CD4-positive, CD25-positive, alpha-beta regulatory T cell (primary cell): Measurements from ENCODE around the gene USP12. TPM values are rescaled to one million over a fixed set of nuclear protein-coding genes. Genes with fewer than 3 reads are reported as not detected.

Source experiments
- ATAC-seq, 2 donors: fragments of 150-1000 bp; cut with Tn5 transposase; one replicate each; pipeline ENCODE4 v1.10.0; 2021; ENCODE audit warnings: low read depth in 2 of 2, moderate number of reproducible peaks in 2 of 2, moderate library complexity in 1 of 2
- DNase-seq, 3 donors: peaks; one replicate each; pipeline versions ENCODE4 v3.0.0 to v3.0.0-alpha.2; 2012 to 2022; ENCODE audit warnings: mixed read lengths in 1 of 3
- H3K27ac ChIP-seq: one replicate; pipeline ENCODE4 v1.7.0; 2013; ENCODE audit warnings: mild to moderate bottlenecking, low read length; ENCODE audit not compliant: insufficient read depth, poor library complexity, severe bottlenecking
- H3K27me3 ChIP-seq: one replicate; pipeline ENCODE4 v1.7.0; 2013; ENCODE audit warnings: low read length; ENCODE audit not compliant: control insufficient read depth, insufficient read depth
- H3K36me3 ChIP-seq: one replicate; pipeline ENCODE4 v1.7.0; 2013; ENCODE audit warnings: mild to moderate bottlenecking, low read length, moderate library complexity; ENCODE audit not compliant: control insufficient read depth, insufficient read depth
- H3K4me1 ChIP-seq: 2 replicates; pipeline ENCODE4 v1.7.0; 2013; ENCODE audit warnings: mild to moderate bottlenecking, low read length; ENCODE audit not compliant: insufficient read depth, control insufficient read depth, poor library complexity, severe bottlenecking
- H3K4me3 ChIP-seq: one replicate; pipeline ENCODE4 v1.7.0; 2013; ENCODE audit warnings: low read depth, mild to moderate bottlenecking, low read length, moderate library complexity
- H3K9me3 ChIP-seq, 2 experiments: 1 replicate in 1 of 2; 2 replicates in 1 of 2; pipeline ENCODE4 v1.7.0; 2013; ENCODE audit warnings: low read length in 2 of 2, mild to moderate bottlenecking in 1 of 2, moderate library complexity in 1 of 2; ENCODE audit not compliant: control insufficient read depth in 2 of 2
- H3K27ac Mint-ChIP-seq, 3 donors: one replicate each; pipeline ENCODE4 v1.8.0; 2020 to 2022; ENCODE audit warnings: mild to moderate bottlenecking in 3 of 3, mixed read lengths in 3 of 3, moderate library complexity in 2 of 3
- H3K27me3 Mint-ChIP-seq: one replicate; pipeline ENCODE4 v1.8.0; 2022; ENCODE audit warnings: mild to moderate bottlenecking, mixed read lengths
- H3K36me3 Mint-ChIP-seq: one replicate; pipeline ENCODE4 v1.8.0; 2020; ENCODE audit warnings: mixed read lengths
- H3K4me1 Mint-ChIP-seq, 4 donors: one replicate each; pipeline ENCODE4 v1.8.0; 2020 to 2022; ENCODE audit warnings: mixed read lengths in 4 of 4, mild to moderate bottlenecking in 1 of 4
- H3K4me3 Mint-ChIP-seq, 4 donors: one replicate each; pipeline ENCODE4 v1.8.0; 2020 to 2022; ENCODE audit warnings: mild to moderate bottlenecking in 4 of 4, mixed read lengths in 4 of 4, moderate library complexity in 3 of 4
- H3K9me3 Mint-ChIP-seq, 7 donors: one replicate each; pipeline ENCODE4 v1.8.0; 2020 to 2022; ENCODE audit warnings: mixed read lengths in 7 of 7, mild to moderate bottlenecking in 3 of 7, moderate library complexity in 2 of 7
- polyA plus RNA-seq, 4 donors: library from polyadenylated mRNA; unstranded; fragments of 300-500 nt; fragmentation: Illumina TruSeq; gene quantifications; one replicate each; pipeline ENCODE4 v1.2.3, GENCODE V29; 2021
- total RNA-seq: library from RNA; stranded (reverse); gene quantifications from one replicate; pipeline ENCODE4 v1.2.3, GENCODE V29; 2022

USP12 gene
- total and polyA plus RNA-seq, 5 donors from 2014 or later, result 13.5 to 67.6 (median 16.9) TPM

DNA sequence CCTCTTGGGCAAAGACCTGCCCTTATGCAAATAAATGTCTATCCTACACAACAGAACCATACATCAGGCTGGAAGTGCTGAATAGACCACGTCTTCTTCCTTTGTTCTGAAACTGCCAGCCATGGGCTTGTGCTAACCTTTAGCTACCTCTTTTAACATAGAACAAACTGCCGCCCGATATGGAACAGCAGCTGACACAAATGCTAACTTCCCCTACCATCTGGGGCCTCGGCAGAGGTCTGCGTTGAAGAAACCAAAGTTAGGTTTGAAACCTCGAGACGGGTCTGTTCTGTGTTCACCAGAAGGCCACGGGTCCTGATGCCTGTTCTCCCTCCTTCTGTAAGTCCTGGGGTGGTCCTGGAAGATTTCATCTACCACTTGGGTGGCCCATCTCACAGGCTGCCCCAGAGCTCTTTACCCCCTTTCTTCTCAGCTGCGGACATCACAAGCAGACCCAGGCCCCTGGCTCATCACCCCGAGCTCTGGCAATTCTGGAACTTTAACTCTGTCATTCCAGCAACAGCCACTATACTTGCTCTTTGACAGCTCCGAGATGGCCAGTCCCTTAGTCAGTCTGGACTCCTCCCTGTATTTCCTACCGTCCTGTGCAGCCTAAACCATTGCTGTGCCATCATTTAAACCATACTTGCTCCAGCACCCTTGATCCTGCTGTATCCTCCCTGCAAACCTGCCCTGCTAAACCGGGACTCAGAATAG, 146.7 kb downstream of the USP12 start:
- H3K4me3 Mint-ChIP-seq, result peak overlapping the region in 1 of 4 donors; percentile 44
- Histone ChIP-seq H3K27ac (no peak overlapping the region), H3K27me3 (peaks cover 4% of the 10 kb centered on the region), H3K4me1 (no peaks in the 10 kb centered on the region), H3K9me3 (no peaks in the 10 kb centered on the region), H3K36me3 (no peaks in the 10 kb centered on the region), H3K4me3 (no peak overlapping the region)
- peaks cover 0 to 2% (median 0%) of the 10 kb centered on the region in 7 donors for H3K9me3 Mint-ChIP-seq
- H3K4me1 Mint-ChIP-seq, result peaks cover 0 to 2% (median 0%) of the 10 kb centered on the region in 4 donors
- H3K27ac Mint-ChIP-seq, result no peak overlapping the region
- DNase-seq, result no peak
- no peaks in the 10 kb centered on the region for H3K36me3 Mint-ChIP-seq
- peaks cover 26% of the 10 kb centered on the region for H3K27me3 Mint-ChIP-seq
- ATAC-seq, result no peak

GRCh38 chr13:27024074-27024461, 147.5 kb downstream of the USP12 start:
- Mint-ChIP-seq H3K4me3 (no peak overlapping the region), H3K27me3 (peaks cover 22% of the 10 kb centered on the region), H3K9me3 (peaks cover 0 to 2% (median 0%) of the 10 kb centered on the region in 7 donors), H3K4me1 (peaks cover 0 to 2% (median 0%) of the 10 kb centered on the region in 4 donors), H3K36me3 (no peaks in the 10 kb centered on the region), H3K27ac (no peak overlapping the region)
- H3K27me3 ChIP-seq, result no peaks in the 10 kb centered on the region
- H3K4me1 ChIP-seq, result no peaks in the 10 kb centered on the region
- H3K36me3 ChIP-seq, result no peaks in the 10 kb centered on the region
- no peak for ATAC-seq
- H3K9me3 ChIP-seq, result no peaks in the 10 kb centered on the region
- DNase-seq, result no peak
- no peak overlapping the region for H3K4me3 ChIP-seq
- H3K27ac ChIP-seq, result no peak overlapping the region

DNA sequence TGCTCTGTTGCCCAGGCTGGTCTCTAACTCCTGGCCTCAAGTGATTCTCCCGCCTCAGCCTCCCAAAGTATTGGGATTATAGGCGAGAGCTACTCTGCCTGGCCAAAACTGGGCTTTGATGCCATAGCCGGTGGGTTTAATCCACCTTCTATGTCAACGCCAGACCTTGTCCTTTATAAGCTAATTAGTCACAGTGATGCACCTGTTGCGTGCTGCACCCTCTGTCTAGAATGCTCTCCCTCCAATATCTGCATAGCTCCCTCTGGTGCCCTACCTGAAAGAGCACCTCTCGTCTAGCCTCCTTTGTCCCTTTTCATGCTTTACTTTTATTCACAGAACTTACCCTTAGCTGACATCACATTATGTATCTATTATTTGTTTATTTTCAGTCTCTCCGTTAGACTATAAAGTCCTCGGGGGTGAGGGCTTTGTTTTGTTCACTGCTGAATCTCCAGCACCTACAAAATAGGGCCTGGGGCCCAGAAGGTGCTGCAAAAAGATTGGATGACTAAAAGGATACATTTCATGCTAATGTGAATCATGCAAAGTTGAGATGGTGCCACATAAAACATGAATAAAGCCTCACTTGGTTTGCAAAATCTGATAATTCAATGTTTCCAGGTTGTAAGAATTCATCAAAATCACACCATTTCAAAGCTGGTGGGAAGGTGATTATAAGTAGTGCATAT, 148.1 kb downstream of the USP12 start:
- Histone ChIP-seq H3K9me3 (no peaks in the 10 kb centered on the region), H3K36me3 (no peaks in the 10 kb centered on the region), H3K27ac (no peak overlapping the region), H3K4me3 (no peak overlapping the region), H3K27me3 (no peaks in the 10 kb centered on the region), H3K4me1 (no peaks in the 10 kb centered on the region)
- H3K36me3 Mint-ChIP-seq, result no peaks in the 10 kb centered on the region
- peaks cover 0 to 2% (median 0%) of the 10 kb centered on the region in 7 donors for H3K9me3 Mint-ChIP-seq
- no peak overlapping the region for H3K27ac Mint-ChIP-seq
- H3K4me1 Mint-ChIP-seq, result peaks cover 0 to 2% (median 0%) of the 10 kb centered on the region in 4 donors
- DNase-seq, result no peak
- H3K4me3 Mint-ChIP-seq, result no peak overlapping the region
- no peak for ATAC-seq
- peaks cover 21% of the 10 kb centered on the region for H3K27me3 Mint-ChIP-seq

DNA sequence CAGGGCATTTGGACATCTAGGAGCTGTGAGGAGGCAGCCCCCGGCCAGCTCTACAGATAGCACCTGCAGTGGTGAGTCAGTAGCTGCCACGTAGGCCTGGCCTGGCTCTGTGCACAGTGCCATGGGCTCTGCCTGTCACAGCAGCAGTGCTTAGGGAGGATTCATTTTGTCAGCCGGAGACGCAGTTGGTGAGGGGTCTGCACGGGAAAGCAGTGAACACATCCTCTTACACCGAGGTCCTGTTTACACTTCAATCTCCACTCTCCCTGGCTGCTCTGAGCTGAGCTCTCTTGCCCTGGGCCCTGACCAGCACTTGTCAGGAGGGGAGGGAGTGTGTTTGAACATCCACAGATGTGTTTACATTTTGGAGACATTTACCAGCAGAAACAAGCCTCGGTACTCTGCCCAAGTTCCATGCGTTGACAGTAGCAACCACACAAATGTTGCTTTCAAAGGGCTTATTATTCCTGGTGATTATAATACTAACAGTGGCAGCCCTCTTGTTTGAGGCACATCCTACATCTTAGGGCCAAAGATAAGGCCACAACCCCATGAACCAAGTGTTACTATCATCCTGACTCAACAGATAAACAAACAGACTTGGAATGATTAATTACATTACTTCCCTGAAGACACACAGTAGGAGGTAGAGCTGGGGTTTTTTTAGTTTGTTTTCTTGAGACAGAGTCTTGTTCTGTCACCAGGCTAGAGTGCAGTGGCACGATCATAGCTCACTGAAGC, 148.9 kb downstream of the USP12 start:
- H3K27me3 Mint-ChIP-seq, result peaks cover 21% of the 10 kb centered on the region
- H3K27me3 ChIP-seq, result no peaks in the 10 kb centered on the region
- no peaks in the 10 kb centered on the region for H3K4me1 ChIP-seq
- H3K9me3 Mint-ChIP-seq, result peaks cover 0 to under 1% (median 0%) of the 10 kb centered on the region in 7 donors
- no peaks in the 10 kb centered on the region for H3K9me3 ChIP-seq
- no peak overlapping the region for H3K27ac ChIP-seq
- peaks cover 0 to 2% (median 0%) of the 10 kb centered on the region in 4 donors for H3K4me1 Mint-ChIP-seq
- H3K4me3 Mint-ChIP-seq, result no peak overlapping the region
- H3K27ac Mint-ChIP-seq, result no peak overlapping the region
- no peak overlapping the region for H3K4me3 ChIP-seq
- DNase-seq, result no peak
- ATAC-seq, result peak in 1 of 2 donors; percentile 31
- H3K36me3 ChIP-seq, result no peaks in the 10 kb centered on the region
- H3K36me3 Mint-ChIP-seq, result no peaks in the 10 kb centered on the region

DNA sequence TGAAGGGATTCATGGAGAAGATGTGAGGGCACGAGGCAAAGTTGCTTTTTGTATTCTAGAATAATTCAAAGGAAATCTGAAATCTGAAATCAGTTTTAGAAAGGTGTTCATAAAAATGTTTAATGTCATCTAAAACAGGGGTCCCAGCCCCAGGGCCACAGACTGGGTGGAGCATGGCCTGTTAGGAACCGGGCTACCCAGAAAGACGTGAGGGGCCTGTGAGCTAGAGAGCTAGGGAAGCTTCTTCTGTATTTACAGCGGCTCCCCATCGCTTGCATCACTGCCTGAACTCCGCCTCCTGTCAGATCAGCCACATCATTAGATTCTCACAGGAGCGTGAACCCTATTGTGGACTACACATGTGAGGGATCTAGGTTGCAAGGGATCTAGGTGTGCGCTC, 151.2 kb downstream of the USP12 start:
- no peaks in the 10 kb centered on the region for H3K9me3 ChIP-seq
- no peak overlapping the region for H3K4me3 ChIP-seq
- no peak overlapping the region for H3K27ac ChIP-seq
- H3K4me3 Mint-ChIP-seq, result no peak overlapping the region
- no peaks in the 10 kb centered on the region for H3K36me3 ChIP-seq
- H3K27me3 Mint-ChIP-seq, result peaks cover 10% of the 10 kb centered on the region
- H3K36me3 Mint-ChIP-seq, result no peaks in the 10 kb centered on the region
- H3K4me1 Mint-ChIP-seq, result no peaks in the 10 kb centered on the region
- DNase-seq, result no peak
- no peaks in the 10 kb centered on the region for H3K4me1 ChIP-seq
- no peaks in the 10 kb centered on the region for H3K27me3 ChIP-seq
- H3K9me3 Mint-ChIP-seq, result no peaks in the 10 kb centered on the region
- no peak overlapping the region for H3K27ac Mint-ChIP-seq
- ATAC-seq, result no peak

DNA sequence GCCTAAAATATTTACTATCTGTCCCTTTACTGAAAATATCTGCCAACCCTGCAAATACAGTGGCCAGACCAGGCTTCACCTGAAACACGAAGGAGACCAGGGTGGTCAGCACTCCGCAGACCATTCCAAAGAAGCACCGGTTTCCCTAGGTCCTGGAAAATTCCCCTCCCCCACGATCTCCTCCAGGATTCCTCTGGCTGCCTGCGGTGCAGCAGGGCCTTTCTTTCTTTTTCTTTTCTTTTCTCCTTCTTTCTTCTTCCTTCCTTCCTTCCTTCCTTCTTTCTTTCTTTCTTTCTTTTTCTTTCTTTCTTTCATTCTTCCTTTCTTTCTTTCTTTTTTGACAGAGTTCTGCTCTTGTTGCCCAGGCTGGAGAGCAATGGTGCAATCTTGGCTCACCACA, 152.7 kb downstream of the USP12 start:
- H3K36me3 Mint-ChIP-seq, result no peaks in the 10 kb centered on the region
- DNase-seq (no peak), ATAC-seq (no peak)
- H3K4me3 ChIP-seq, result no peak overlapping the region
- H3K4me1 Mint-ChIP-seq, result no peaks in the 10 kb centered on the region
- no peaks in the 10 kb centered on the region for H3K4me1 ChIP-seq
- no peaks in the 10 kb centered on the region for H3K9me3 Mint-ChIP-seq
- no peaks in the 10 kb centered on the region for H3K36me3 ChIP-seq
- H3K9me3 ChIP-seq, result no peaks in the 10 kb centered on the region
- H3K27ac Mint-ChIP-seq, result no peak overlapping the region
- peaks cover 6% of the 10 kb centered on the region for H3K27me3 Mint-ChIP-seq
- no peak overlapping the region for H3K4me3 Mint-ChIP-seq
- no peak overlapping the region for H3K27ac ChIP-seq
- no peaks in the 10 kb centered on the region for H3K27me3 ChIP-seq

DNA sequence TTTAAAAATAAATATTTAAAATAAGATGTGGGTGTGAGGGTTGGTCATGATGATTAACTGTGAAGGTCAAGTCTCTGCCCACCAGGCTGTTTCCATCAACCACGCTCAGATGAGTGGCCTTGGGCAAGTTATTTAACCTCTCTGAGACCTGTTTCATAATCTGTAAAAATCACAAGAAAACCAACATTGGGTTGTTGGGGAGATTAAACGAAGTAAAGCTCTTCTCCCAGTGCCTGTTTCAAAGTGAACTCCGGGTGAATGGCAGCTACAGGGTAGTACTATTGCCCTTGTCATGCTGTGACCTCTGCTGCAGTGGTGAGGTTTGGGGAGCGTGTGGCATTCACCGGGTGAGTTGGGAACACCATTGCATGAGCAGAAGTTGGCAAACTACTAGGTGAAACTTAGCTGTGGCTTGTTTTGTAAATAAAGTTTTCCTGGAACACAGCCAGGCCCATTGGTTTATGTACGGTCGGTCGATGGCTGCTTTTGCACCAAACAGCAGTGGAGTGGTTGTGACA, 153.2 kb downstream of the USP12 start:
- H3K36me3 ChIP-seq, result no peaks in the 10 kb centered on the region
- Mint-ChIP-seq H3K4me1 (no peaks in the 10 kb centered on the region), H3K9me3 (no peaks in the 10 kb centered on the region), H3K27me3 (peaks cover 6% of the 10 kb centered on the region), H3K27ac (no peak overlapping the region), H3K36me3 (no peaks in the 10 kb centered on the region), H3K4me3 (no peak overlapping the region)
- no peak overlapping the region for H3K4me3 ChIP-seq
- no peak overlapping the region for H3K27ac ChIP-seq
- no peaks in the 10 kb centered on the region for H3K27me3 ChIP-seq
- H3K9me3 ChIP-seq, result no peaks in the 10 kb centered on the region
- DNase-seq (no peak), ATAC-seq (no peak)
- H3K4me1 ChIP-seq, result no peaks in the 10 kb centered on the region
